Mucosa of descending colon (tissue), 3 donors: Measurements from ENCODE around the gene LCP1. TPM values are rescaled to one million over a fixed set of nuclear protein-coding genes. Genes with fewer than 3 reads are reported as not detected.

Experiments used
- ATAC-seq: fragments of 200-7000 bp; cut with Tn5 transposase; one replicate; pipeline ENCODE4 v1.9.1; 2020; ENCODE audit warnings: mild to moderate bottlenecking, moderate library complexity
- DNase-seq, 3 donors: peaks; one replicate each; pipeline ENCODE4 v3.0.0-alpha.2; 2020
- H3K36me3 ChIP-seq: fragments of 200-600 bp; one replicate; pipeline ENCODE4 v1.8.0; 2021; ENCODE audit warnings: low read depth, mild to moderate bottlenecking
- H3K4me1 ChIP-seq: fragments of 200-600 bp; one replicate; pipeline ENCODE4 v1.8.0; 2021; ENCODE audit warnings: low read depth, mild to moderate bottlenecking
- H3K4me3 ChIP-seq: fragments of 200-600 bp; one replicate; pipeline ENCODE4 v1.8.0; 2021; ENCODE audit warnings: mild to moderate bottlenecking
- H3K9me3 ChIP-seq: fragments of 200-600 bp; one replicate; pipeline ENCODE4 v1.8.0; 2021; ENCODE audit warnings: mild to moderate bottlenecking
- CTCF ChIP-seq: fragments of 200-600 bp; IDR thresholded peaks from one replicate; pipeline ENCODE4 v1.8.0; 2022; ENCODE audit warnings: antibody characterized with exemption, mild to moderate bottlenecking
- intact Hi-C, 2 donors: fragments of 100-400 bp; cut with DNase I in 1 of 2; cut with micrococcal nuclease in 1 of 2; formaldehyde crosslinking; loops; one replicate each; pipeline versions ENCODE4 v1.11.0 to v1.11.1; 2022; cut with DNase I, micrococcal nuclease
- total RNA-seq, 3 donors: library from RNA; stranded (reverse); fragmentation: NEBNext Ultra II Directional in 2 of 3; extraction: Animal tissue kit (Norgen Biotek cat#: 25700) in 2 of 3; gene quantifications; one replicate each; pipeline versions ENCODE4 v1.2.1 to v1.2.4, GENCODE V29; 2021 to 2023
- donor health status: DM: no; HTN: no; CAD: no; lungs with moderate emphysema.
- donor health status: DM: no; HTN: no; CAD: no.
- donor health status: DM: no; HTN: yes; CAD: no.

Gene LCP1
- total RNA-seq, 3 donors from 2014 or later = 15.7 to 53.3 (median 35.1) TPM

GRCh38 chr13:46085737-46086136 is 96.2 kb downstream of the LCP1 start:
- Histone ChIP-seq H3K9me3 (no peaks in the 10 kb centered on the region), H3K4me1 (no peaks in the 10 kb centered on the region), H3K4me3 (no peak overlapping the region), H3K36me3 (no peaks in the 10 kb centered on the region)
- intact Hi-C loops = no loop called here
- no peak for TF ChIP-seq CTCF
- ATAC-seq = no peak
- DNase-seq = no peak

GRCh38 chr13:46082324-46082723 is 99.7 kb downstream of the LCP1 start:
- H3K9me3 ChIP-seq = no peaks in the 10 kb centered on the region
- no peak overlapping the region for H3K4me3 ChIP-seq
- DNase-seq (no peak), ATAC-seq (no peak)
- no peaks in the 10 kb centered on the region for H3K4me1 ChIP-seq
- intact Hi-C loops = no loop called here
- no peaks in the 10 kb centered on the region for H3K36me3 ChIP-seq
- no peak for TF ChIP-seq CTCF

- Histone ChIP-seq H3K4me1 (no peaks in the 10 kb centered on the region), H3K36me3 (no peaks in the 10 kb centered on the region), H3K4me3 (no peak overlapping the region), H3K9me3 (no peaks in the 10 kb centered on the region)
- no peak for DNase-seq
- intact Hi-C loops = no loop called here
- no peak for TF ChIP-seq CTCF
- ATAC-seq = no peak
Measured at GRCh38 chr13:46079770-46080169, 102.2 kb downstream of the LCP1 start.

GRCh38 chr13:46077265-46077664 is 104.7 kb downstream of the LCP1 start:
- H3K9me3 ChIP-seq = no peaks in the 10 kb centered on the region
- H3K36me3 ChIP-seq = no peaks in the 10 kb centered on the region
- intact Hi-C loops = no loop called here
- no peak for TF ChIP-seq CTCF
- no peak for DNase-seq
- no peaks in the 10 kb centered on the region for H3K4me1 ChIP-seq
- no peak for ATAC-seq
- H3K4me3 ChIP-seq = no peak overlapping the region

- no peak for ATAC-seq
- Histone ChIP-seq H3K36me3 (no peaks in the 10 kb centered on the region), H3K4me3 (no peak overlapping the region), H3K9me3 (no peaks in the 10 kb centered on the region), H3K4me1 (no peaks in the 10 kb centered on the region)
- no peak for TF ChIP-seq CTCF
- intact Hi-C loops = no loop called here
- no peak for DNase-seq
Measured at GRCh38 chr13:46076827-46077226, 105.2 kb downstream of the LCP1 start.

Other genes starting within 250 kb of the LCP1 start
- 10 to 100 TPM; 26.6 to 70.9 (median 29.5) TPM for gene ZC3H13, start 129.4 kb downstream of the LCP1 start, total RNA-seq
- not detected for gene CPB2, start 77.1 kb downstream of the LCP1 start, total RNA-seq
- not detected for gene LRRC63, start 29.8 kb upstream of the LCP1 start, total RNA-seq
- 10 to 100 TPM; 13.5 to 35.2 (median 32.6) TPM for gene RUBCNL, start 205.1 kb upstream of the LCP1 start, total RNA-seq